Activated CD8-positive, alpha-beta T cell treated with anti-CD3 and anti-CD28 coated beads for 36 hours (primary cell): ENCODE measurements around the gene SEPTIN5. TPM values are rescaled to one million over a fixed set of nuclear protein-coding genes. Genes with fewer than 3 reads are reported as not detected.

Experiments used
- ATAC-seq: fragments of 200-7000 bp; cut with Tn5 transposase; one replicate; pipeline ENCODE4 v1.10.0; 2021; ENCODE audit warnings: mild to moderate bottlenecking, moderate library complexity
- CTCF ChIA-PET: fragments of 350-600 bp; sonication (Branson Sonifier 250); formaldehyde crosslinking; loops from one replicate; lab custom pipeline; 2021; ENCODE audit warnings: antibody characterized with exemption; lab: Charles Lee
- POLR2A ChIA-PET: fragments of 350-600 bp; sonication (Branson Sonifier 250); formaldehyde crosslinking; loops from one replicate; lab custom pipeline; 2021; ENCODE audit warnings: antibody characterized with exemption; lab: Charles Lee
- DNase-seq: peaks from one replicate; pipeline ENCODE4 v3.0.0-alpha.2; 2020
- H3K27ac Mint-ChIP-seq: one replicate; pipeline ENCODE4 v1.8.0; 2021; ENCODE audit warnings: mild to moderate bottlenecking, mixed read lengths
- H3K27me3 Mint-ChIP-seq: one replicate; pipeline ENCODE4 v1.8.0; 2021; ENCODE audit warnings: mixed read lengths
- H3K36me3 Mint-ChIP-seq: one replicate; pipeline ENCODE4 v1.8.0; 2021; ENCODE audit warnings: low read depth, mixed read lengths
- H3K4me1 Mint-ChIP-seq: one replicate; pipeline ENCODE4 v1.8.0; 2021; ENCODE audit warnings: low read depth, mixed read lengths
- H3K4me3 Mint-ChIP-seq: one replicate; pipeline ENCODE4 v1.8.0; 2021; ENCODE audit warnings: mild to moderate bottlenecking, moderate library complexity, mixed read lengths
- H3K9me3 Mint-ChIP-seq: one replicate; pipeline ENCODE4 v1.8.0; 2021; ENCODE audit warnings: mixed read lengths
- intact Hi-C: fragments of 100-400 bp; cut with micrococcal nuclease; formaldehyde crosslinking; loops from one replicate; pipeline ENCODE4 v1.10.0; 2022
- total RNA-seq, 2 experiments: library from RNA; stranded (reverse); gene quantifications; one replicate each; pipeline ENCODE4 v1.2.3, GENCODE V29; 2021
- TF ChIP-seq, protein P1 (sequence below): fragments of 200-600 bp; IDR thresholded peaks from one replicate; pipeline ENCODE4 v1.8.0; 2022; ENCODE audit warnings: antibody characterized with exemption, mild to moderate bottlenecking

The SEPTIN5 gene
- total RNA-seq, 2 experiments from 2014 or later: 1.3 to 1.5 TPM

DNA sequence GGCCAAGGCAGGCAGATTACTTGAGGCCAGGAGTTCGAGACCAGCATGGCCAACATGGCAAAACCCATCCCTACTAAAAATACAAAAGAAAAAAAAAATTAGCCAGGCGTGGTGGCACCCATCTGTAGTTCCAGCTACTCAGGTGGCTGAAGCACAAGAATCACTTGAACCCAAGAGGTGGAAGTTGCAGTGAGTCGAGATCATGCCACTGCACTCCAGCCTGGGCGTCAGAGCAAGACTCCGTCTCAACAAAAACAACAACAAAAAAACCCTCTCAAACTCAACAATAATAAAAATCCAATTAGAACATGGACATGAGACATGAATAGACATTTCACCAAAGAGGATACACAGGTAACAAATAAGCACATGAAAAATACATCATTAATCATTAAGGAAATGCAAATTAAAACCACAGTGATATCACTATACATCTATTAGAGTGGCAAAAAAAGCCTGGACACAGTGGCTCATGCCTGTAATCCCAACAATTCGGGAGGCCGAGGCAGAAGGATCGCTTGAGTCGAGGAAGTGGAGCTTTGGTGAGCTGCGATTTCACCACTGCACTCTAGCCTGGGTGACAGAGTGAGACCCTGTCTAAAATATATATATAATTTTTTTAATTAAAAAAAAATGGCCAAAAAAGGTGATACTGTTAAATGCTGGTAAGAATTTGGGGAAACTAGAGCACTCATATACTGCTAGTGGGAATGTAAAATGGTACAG, 12.7 kb upstream of the SEPTIN5 start:
- Mint-ChIP-seq H3K9me3 (no peaks in the 10 kb centered on the region), H3K36me3 (no peaks in the 10 kb centered on the region), H3K27ac (no peak overlapping the region), H3K27me3 (peaks cover 1% of the 10 kb centered on the region), H3K4me3 (no peak overlapping the region), H3K4me1 (no peaks in the 10 kb centered on the region)
- ATAC-seq (no peak), DNase-seq (no peak)
- TF ChIP-seq, protein P1, sequence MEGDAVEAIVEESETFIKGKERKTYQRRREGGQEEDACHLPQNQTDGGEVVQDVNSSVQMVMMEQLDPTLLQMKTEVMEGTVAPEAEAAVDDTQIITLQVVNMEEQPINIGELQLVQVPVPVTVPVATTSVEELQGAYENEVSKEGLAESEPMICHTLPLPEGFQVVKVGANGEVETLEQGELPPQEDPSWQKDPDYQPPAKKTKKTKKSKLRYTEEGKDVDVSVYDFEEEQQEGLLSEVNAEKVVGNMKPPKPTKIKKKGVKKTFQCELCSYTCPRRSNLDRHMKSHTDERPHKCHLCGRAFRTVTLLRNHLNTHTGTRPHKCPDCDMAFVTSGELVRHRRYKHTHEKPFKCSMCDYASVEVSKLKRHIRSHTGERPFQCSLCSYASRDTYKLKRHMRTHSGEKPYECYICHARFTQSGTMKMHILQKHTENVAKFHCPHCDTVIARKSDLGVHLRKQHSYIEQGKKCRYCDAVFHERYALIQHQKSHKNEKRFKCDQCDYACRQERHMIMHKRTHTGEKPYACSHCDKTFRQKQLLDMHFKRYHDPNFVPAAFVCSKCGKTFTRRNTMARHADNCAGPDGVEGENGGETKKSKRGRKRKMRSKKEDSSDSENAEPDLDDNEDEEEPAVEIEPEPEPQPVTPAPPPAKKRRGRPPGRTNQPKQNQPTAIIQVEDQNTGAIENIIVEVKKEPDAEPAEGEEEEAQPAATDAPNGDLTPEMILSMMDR: no peak
- POLR2A ChIA-PET: no interaction called here
- intact Hi-C loops: no loop called here
- CTCF ChIA-PET: interaction anchor here (1.2 to 1.3 kb wide), 2 partner anchors 15 to 29 kb away, joined by 4 read pairs; no protein-coding TSS in a partner anchor

DNA sequence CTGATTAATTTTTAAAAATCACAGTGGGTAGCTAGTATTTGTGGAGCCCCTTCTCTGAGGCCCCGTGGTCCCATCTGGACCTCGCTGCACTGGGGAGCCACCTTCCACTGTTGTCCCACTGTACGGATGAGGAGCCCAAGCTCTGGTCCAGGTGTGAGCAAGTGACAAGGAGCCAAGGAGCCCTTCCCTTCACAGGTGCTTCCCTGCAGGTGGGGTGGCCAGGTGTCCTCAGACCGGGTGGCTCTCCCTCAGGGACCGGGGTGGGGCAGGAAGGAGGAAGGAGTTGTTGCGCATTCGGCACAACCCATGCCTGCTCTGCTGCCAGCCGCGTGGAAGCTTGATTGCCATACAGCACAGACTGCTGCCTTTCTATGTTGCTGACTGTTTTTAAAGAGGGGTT, 10.4 kb upstream of the SEPTIN5 start:
- POLR2A ChIA-PET: no interaction called here
- CTCF ChIA-PET: interaction anchor here (0.9 kb wide), 1 partner anchor 24 kb away, joined by 3 read pairs; no protein-coding TSS in a partner anchor
- no peaks in the 10 kb centered on the region for H3K4me1 Mint-ChIP-seq
- ATAC-seq (no peak), DNase-seq (no peak)
- no peaks in the 10 kb centered on the region for H3K36me3 Mint-ChIP-seq
- H3K4me3 Mint-ChIP-seq: no peak overlapping the region
- H3K9me3 Mint-ChIP-seq: no peaks in the 10 kb centered on the region
- intact Hi-C loops: no loop called here
- TF ChIP-seq, protein P1: no peak
- H3K27ac Mint-ChIP-seq: no peak overlapping the region
- peaks cover 1% of the 10 kb centered on the region for H3K27me3 Mint-ChIP-seq

DNA sequence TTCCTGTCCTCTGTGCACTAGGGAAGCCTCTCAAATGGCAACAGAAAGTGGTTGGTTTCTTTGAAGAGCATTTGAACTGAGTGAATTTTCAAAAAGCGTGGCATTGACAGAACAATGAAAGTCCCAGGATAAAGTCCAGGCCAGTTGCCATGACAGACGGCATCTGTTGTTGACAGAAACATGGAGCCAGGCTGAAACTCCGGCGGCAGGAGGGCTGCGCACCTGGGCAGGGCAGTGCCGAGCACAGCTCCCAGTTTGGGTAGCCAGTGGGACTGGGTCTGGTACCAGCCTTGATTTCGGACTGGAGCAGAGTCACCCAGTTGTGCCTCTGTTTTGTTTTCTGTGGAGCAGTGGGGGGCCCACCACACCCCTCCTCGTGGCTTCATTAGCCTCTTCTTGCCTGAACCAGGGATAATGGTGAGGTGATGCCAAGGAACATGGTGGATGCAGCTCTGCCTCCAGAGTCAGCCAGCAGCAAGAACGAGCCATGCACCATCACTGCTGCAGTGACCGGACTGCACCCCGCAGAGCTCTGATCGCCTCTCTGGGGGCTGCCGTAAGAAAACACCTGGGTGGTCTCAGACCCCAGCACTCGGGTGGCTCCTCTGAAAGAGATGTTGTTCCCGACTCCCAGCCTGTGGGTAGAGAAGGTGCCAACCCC, 9.8 kb upstream of the SEPTIN5 start:
- no peak for DNase-seq
- Mint-ChIP-seq H3K36me3 (no peaks in the 10 kb centered on the region), H3K27ac (no peak overlapping the region), H3K27me3 (peaks cover 1% of the 10 kb centered on the region), H3K4me1 (no peaks in the 10 kb centered on the region), H3K9me3 (no peaks in the 10 kb centered on the region), H3K4me3 (no peak overlapping the region)
- intact Hi-C loops: no loop called here
- TF ChIP-seq, protein P1: no peak
- no peak for ATAC-seq
- ChIA-PET CTCF (interaction anchor here (0.7 to 0.9 kb wide), 2 partner anchors 20 to 25 kb away, joined by 3 read pairs; no protein-coding TSS in a partner anchor), POLR2A (no interaction called here)

DNA sequence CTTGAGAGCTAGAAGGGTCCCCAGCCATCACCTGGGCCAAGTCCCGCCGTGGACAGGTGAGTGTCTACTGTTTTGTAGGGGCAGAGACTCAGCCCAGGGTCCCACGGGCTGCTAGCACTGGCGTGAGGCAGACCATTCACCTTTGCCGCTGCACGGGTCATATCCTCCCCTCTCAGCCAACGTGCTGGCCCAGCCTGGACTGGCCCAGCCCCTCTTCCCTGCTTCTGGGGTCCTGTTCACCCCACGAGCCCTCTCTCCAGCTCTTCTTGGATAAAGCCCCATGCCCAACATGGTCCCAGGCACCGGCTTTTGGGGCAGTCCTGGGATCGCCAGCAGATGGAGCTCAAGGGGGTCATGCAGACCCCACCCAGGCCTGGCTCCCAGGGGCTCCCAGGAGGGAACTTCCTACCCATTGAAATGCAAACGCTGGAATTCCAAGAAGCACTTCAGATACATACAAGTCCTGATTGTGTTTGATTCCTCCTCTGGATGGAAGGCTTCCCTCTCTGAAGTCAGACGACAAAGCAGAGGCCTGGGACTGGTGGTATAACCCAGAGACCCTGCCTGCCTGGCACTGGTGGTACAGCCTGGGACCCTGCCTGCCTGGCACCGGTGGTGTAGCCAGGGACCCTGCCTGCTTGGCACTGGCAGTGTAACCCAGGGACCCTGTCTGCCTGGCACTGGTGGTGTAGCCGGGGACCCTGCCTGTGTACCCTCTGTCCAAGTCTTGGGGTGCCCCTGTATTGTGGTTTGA, 8.9 kb upstream of the SEPTIN5 start:
- Mint-ChIP-seq H3K36me3 (no peaks in the 10 kb centered on the region), H3K27ac (no peak overlapping the region), H3K9me3 (no peaks in the 10 kb centered on the region), H3K4me1 (no peaks in the 10 kb centered on the region), H3K4me3 (no peak overlapping the region), H3K27me3 (peaks cover 1% of the 10 kb centered on the region)
- ATAC-seq (no peak), DNase-seq (no peak)
- POLR2A ChIA-PET: no interaction called here
- CTCF ChIA-PET: no interaction called here
- TF ChIP-seq, protein P1: no peak
- intact Hi-C loops: no loop called here
